Fibroblast of lung (primary cell): ENCODE data around the gene CCDC93.

Experiments
- EZH2 ChIP-seq: IDR thresholded peaks from 2 replicates; pipeline ENCODE4 v1.5.1; 2012; ENCODE audit warnings: low read length, control low read depth, mild to moderate bottlenecking; ENCODE audit errors: missing control alignments
- TF ChIP-seq, protein P1 (sequence below), 2 donors: IDR thresholded peaks in 1 of 2; conservative IDR thresholded peaks in 1 of 2; 1 replicate in 1 of 2; 2 replicates in 1 of 2; pipeline ENCODE4 v1.5.1; 2011 to 2012; ENCODE audit warnings: low read length in 2 of 2, control low read depth in 1 of 2, inconsistent platforms in 1 of 2, low read depth in 1 of 2, mild to moderate bottlenecking in 1 of 2

DNA sequence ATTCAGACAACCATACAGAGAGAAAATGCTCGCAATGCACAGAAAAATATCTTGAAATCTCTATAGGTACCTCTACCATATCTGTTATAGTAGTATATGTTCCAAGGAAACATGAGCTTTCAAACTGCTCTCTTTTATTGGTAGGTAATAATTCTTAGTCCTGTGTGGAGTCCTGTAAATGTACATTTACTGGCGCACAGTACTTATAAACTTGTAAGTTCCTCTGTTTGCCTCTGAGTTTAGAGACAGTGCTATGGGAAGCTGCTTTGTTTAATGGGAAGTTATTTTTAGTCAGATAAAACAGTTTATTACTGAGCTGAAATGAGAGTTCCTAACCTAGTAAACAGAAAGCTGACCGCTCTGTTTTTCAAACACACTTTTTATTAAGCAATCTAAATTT, 52.7 kb downstream of the CCDC93 start:
- TF ChIP-seq, protein P1, sequence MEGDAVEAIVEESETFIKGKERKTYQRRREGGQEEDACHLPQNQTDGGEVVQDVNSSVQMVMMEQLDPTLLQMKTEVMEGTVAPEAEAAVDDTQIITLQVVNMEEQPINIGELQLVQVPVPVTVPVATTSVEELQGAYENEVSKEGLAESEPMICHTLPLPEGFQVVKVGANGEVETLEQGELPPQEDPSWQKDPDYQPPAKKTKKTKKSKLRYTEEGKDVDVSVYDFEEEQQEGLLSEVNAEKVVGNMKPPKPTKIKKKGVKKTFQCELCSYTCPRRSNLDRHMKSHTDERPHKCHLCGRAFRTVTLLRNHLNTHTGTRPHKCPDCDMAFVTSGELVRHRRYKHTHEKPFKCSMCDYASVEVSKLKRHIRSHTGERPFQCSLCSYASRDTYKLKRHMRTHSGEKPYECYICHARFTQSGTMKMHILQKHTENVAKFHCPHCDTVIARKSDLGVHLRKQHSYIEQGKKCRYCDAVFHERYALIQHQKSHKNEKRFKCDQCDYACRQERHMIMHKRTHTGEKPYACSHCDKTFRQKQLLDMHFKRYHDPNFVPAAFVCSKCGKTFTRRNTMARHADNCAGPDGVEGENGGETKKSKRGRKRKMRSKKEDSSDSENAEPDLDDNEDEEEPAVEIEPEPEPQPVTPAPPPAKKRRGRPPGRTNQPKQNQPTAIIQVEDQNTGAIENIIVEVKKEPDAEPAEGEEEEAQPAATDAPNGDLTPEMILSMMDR (conservative IDR thresholded peaks at IDR 0.05 in 1 of 2, IDR thresholded peaks at IDR 0.05 in 1 of 2; ENCODE audit: low read depth in 1 of 2, low read length in 2 of 2) = no peak
- no peak for TF ChIP-seq EZH2
